ENCODE measurements around the gene UNC119.

The UNC119 gene

GRCh38 chr17:28552176-28552999, at the start of gene UNC119:
Gene UNC119, minus strand, starts transcription at chr17:28552624. Its CDS starts 67 bp downstream, at chr17:28552557.
- DNase-seq (ENCODE audit: low read depth): no peak
- TF ChIP-seq, protein P1, sequence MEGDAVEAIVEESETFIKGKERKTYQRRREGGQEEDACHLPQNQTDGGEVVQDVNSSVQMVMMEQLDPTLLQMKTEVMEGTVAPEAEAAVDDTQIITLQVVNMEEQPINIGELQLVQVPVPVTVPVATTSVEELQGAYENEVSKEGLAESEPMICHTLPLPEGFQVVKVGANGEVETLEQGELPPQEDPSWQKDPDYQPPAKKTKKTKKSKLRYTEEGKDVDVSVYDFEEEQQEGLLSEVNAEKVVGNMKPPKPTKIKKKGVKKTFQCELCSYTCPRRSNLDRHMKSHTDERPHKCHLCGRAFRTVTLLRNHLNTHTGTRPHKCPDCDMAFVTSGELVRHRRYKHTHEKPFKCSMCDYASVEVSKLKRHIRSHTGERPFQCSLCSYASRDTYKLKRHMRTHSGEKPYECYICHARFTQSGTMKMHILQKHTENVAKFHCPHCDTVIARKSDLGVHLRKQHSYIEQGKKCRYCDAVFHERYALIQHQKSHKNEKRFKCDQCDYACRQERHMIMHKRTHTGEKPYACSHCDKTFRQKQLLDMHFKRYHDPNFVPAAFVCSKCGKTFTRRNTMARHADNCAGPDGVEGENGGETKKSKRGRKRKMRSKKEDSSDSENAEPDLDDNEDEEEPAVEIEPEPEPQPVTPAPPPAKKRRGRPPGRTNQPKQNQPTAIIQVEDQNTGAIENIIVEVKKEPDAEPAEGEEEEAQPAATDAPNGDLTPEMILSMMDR (IDR thresholded peaks at IDR 0.05; ENCODE audit: low read depth, low read length, missing control alignments): no peak
- peak within 1 kb of the TSS; percentile 82 for H3K4me3 ChIP-seq (ENCODE audit: low read depth, low read length)

DNA sequence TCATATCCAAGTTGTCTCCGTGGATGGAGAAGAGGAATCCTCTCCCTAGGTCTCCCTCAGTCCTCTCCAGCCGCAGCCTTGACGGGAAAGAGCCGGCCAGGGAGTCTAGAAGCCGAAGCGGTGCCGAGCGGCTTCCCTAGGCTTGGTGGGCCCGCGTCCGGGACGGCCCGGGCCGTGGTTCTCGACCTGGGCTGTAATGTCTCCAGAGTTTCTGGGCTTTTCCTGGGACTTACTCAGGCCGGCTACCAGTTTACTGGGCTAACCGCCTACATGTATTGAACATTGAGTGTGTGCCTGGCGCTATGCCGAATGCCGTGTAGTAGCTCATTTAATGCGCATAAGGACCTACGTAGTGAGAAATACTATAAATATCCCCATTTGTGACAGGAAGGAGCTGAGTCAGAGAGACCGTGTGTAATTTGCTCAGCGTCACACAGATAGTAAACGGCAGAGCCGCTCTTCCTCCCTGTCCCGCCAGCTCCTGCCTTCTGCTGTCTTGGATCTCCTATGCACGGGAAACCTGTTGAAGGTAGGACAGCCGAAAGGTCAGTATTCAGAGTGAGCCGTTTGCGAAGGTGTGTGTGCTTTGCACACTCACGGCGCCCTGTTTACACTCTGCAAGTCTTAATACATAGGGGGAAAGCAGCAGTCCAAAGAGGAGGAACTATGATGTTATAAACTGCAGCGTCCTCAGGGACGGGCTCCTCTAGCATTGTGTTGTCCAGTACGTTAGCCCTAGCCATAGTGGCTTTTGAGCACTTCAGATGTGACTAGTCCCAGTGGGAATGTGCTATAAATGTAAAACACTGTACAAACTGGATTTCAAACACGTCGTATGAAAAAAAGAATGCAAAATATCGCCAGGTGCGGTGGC, 47.1 kb upstream of the UNC119 start:
- peak overlapping the region; percentile 85 for H3K4me3 ChIP-seq (ENCODE audit: low read depth, low read length)
- DNase-seq (ENCODE audit: low read depth): peak; percentile 75
- TF ChIP-seq, protein P1 (IDR thresholded peaks at IDR 0.05; ENCODE audit: low read depth, low read length, missing control alignments): no peak

- H3K4me3 ChIP-seq (ENCODE audit: low read depth, low read length): peak within 1 kb of the TSS; percentile 85
- TF ChIP-seq, protein P1 (IDR thresholded peaks at IDR 0.05; ENCODE audit: low read depth, low read length, missing control alignments): no peak
- peak; percentile 82 for DNase-seq (ENCODE audit: low read depth)
Observed at GRCh38 chr17:28598799-28599310, 46.4 kb upstream of the UNC119 start, which contains the start of gene SPAG5. Gene SPAG5, minus strand, starts transcription at chr17:28599025. Its CDS starts 79 bp downstream, at chr17:28598946.

- DNase-seq (ENCODE audit: low read depth): no peak
- H3K4me3 ChIP-seq (ENCODE audit: low read depth, low read length): peak overlapping the region; percentile 85
- TF ChIP-seq, protein P1 (IDR thresholded peaks at IDR 0.05; ENCODE audit: low read depth, low read length, missing control alignments): no peak
Observed at GRCh38 chr17:28598389-28598788, 46.0 kb upstream of the UNC119 start.

GRCh38 chr17:28597606-28598383, 45.4 kb upstream of the UNC119 start:
- TF ChIP-seq, protein P1 (IDR thresholded peaks at IDR 0.05; ENCODE audit: low read depth, low read length, missing control alignments): no peak
- peak overlapping the region; percentile 85 for H3K4me3 ChIP-seq (ENCODE audit: low read depth, low read length)
- DNase-seq (ENCODE audit: low read depth): no peak

GRCh38 chr17:28592260-28592659, 39.8 kb upstream of the UNC119 start:
- no peak for DNase-seq (ENCODE audit: low read depth)
- TF ChIP-seq, protein P1 (IDR thresholded peaks at IDR 0.05; ENCODE audit: low read depth, low read length, missing control alignments): no peak
- no peak overlapping the region for H3K4me3 ChIP-seq (ENCODE audit: low read depth, low read length)

Measured in GM12864 (cell line).